Ramos (cell line): ENCODE measurements around the gene AMMECR1.

Source experiments
- in situ Hi-C: fragments of 300-500 bp; cut with MboI; formaldehyde crosslinking; loops from one replicate; pipeline ENCODE4 v1.14.3; 2022; ENCODE audit warnings: low sequenced_read_pairs; ENCODE audit not compliant: unreplicated experiment

AMMECR1 gene

DNA sequence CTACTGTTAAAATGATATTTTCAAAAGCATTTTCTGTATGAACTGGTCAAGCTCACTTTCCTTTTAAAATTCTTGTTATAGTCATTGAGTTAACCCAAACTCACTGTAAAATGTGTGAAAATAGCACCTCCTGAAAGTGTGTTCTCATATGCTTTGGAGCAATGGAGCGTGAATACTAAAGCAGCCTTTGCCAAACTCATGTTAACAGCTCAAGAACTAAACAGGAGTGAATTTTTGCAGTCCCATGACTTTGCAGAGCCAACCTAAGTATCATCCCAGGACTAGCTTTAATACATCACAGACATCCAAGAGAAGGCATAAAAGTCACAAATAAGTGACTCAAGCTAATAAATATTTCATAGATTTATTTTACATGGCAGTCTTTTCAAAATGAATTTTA, 2.3 kb downstream of the AMMECR1 start:
- in situ Hi-C loops, result no loop called here

DNA sequence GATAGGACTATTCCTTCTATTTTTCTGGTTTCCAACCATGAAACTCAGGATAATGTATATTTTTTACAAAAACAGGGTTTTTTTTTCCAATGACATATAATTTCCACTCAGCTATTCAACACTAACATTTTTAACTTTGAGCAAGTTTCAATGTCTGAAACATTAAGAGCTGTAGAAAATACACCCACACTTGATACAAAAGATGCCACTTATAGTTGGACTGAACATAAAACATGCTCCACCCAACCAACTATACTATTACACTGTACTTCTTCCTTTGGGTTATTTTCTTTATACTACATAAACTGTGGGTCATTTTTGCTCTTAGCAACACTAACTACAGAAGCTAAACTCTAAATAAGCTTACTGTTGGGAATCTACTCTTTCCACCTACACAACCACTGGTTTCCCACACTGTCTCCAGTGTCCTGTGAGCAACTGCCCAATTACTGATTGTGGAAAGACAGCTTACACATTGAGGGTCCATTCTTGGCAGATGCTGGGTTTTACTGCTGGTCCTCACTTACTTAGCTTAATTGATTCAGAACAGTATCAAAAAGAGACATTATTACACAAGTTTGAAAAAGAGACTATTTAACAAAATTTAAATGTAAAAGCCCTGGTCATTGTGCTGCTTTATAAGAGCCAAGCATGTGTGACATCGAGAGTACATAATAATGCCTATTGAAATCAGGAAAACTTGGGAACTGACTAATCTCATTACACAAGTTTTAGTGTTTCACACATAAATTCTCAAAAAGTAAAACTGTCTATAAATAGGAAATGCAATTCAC, 6.3 kb downstream of the AMMECR1 start:
- in situ Hi-C loops, result no loop called here

DNA sequence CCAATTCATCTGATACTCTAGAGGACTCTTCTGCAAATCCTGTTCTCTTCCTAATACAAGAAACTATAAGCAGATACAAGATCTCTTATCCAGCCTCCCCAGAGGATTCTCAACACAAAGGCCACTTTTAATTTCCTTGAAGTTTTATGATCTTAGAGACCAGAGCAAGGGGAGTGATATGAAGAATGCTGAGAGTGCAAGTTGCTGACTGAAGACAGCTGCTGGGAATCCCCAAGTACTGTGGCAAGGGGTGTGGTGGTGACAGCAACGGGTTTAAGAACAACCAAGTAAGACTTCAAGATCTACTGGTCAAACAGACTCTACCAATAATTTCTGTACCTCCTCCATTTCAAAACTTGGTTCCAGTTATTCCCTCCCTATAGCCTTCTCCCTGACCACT, 7.0 kb downstream of the AMMECR1 start:
- in situ Hi-C loops, result no loop called here

DNA sequence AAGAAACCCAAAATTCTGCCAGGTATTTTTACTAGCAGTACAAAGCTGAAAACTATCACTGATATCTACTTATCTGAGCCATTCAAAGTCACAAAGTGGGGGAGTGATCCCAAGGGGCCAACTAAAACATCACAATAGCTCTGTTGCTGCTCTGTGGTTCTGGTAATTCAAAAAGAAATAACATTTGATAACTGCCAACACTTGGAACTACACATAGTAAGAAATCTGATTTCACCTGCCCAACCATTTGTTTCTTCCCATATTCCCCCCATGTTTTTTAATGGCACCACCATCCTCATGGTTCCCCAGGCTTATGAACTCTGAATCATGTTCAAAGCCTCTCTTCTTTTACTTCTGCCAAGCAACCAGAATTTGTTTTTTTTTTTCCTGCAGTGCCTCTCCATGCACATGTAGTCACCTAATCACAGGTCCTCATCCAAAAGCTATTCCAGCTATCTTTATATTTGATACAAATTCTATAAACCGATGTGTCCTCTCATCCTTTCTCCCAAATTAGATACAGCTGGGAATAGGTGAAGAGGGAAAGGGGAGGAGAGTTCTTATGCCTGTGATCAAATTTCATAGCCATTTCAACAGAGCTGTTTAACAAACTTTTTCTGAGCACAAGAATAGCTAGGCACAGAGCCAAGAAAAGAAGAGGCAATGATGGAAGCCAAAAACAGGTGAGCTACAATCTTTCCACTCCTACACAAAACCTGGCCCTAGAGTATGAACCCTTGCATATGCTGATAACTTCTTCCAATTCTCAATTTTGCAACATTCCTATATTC, 7.7 kb downstream of the AMMECR1 start:
- in situ Hi-C loops, result no loop called here

DNA sequence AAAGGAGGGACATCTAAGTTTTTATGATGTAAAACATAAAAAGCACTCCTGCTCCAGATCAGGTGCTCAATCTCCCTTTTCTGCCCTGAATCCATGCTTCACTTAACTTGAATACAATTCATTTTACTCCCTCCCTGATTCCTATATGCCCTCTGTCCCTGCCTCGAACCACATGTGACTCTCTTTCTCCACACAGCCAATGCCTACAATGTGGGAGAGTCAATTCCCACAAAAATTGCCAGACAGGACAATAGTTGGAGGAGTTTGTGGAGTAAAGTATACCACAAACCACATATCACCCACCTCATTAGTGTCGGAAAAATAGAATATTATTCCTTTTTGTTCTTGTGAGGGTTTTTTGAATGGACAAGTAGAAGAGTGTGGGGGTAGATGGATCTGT, 9.7 kb downstream of the AMMECR1 start:
- in situ Hi-C loops, result no loop called here

- in situ Hi-C loops, result no loop called here
Measured at GRCh38 chrX:110304884-110305283, 13.0 kb downstream of the AMMECR1 start.

- in situ Hi-C loops, result no loop called here
Measured at GRCh38 chrX:110304371-110304770, 13.5 kb downstream of the AMMECR1 start.

DNA sequence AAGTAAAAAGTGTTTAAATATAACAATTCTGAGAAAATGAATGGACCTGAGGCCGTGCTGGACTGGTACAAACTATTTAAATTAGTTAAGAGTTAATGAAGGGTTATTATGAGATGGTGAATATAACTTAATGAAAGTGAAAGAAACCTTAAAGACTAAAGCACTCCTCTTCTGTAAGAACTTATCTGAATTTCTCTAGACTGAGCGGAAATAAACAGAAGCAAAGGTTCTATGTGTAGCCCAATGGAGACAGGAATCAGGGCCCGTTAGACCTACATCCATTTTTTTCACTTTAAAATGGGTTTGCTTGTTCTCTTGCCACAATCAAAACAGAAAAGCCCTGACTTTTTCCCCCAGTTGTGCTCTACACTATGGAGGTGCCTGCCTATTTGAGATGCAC, 14.9 kb downstream of the AMMECR1 start:
- in situ Hi-C loops, result no loop called here

DNA sequence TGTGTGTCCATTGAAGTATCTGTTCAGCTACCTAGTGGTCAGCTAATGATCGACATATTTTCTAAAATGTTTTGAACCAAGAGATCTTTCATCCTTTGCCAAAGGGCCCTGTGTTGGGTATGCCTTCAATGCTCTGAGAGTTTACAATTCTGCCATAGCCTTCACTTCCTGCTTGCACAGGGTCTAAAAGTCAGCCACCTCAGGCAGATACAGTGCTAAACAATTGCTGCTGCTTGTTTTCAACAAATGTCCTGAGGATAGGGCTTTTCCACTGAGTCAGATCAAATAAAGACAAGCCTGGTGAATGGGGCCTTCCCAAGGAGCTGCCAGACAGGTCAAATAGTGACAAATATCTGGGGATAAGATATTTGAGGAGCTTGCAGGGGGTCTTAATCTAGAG, 16.7 kb downstream of the AMMECR1 start:
- in situ Hi-C loops, result no loop called here

GRCh38 chrX:110294087-110294486, 23.8 kb downstream of the AMMECR1 start:
- in situ Hi-C loops, result no loop called here

GRCh38 chrX:110293658-110294057, 24.2 kb downstream of the AMMECR1 start:
- in situ Hi-C loops, result no loop called here

GRCh38 chrX:110287605-110288004, 30.3 kb downstream of the AMMECR1 start:
- in situ Hi-C loops, result no loop called here

DNA sequence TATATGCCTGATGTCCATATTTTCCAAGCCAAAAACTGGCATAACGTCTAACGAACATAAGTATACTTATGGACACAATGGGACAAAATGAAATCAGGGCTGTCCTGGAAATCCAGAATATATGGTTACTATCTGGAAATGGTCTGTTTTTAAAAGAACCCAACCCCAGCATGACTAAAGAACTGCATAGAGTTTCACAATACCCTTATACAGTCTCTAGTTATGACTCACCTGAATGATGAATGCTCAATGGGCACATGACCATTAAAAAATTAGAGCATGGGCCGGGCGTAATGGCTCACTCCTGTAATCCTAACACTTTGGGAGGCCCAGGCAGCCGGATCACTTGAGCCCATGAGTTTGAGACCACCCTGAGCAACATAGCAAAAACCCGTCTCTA, 31.8 kb downstream of the AMMECR1 start:
- in situ Hi-C loops, result no loop called here

DNA sequence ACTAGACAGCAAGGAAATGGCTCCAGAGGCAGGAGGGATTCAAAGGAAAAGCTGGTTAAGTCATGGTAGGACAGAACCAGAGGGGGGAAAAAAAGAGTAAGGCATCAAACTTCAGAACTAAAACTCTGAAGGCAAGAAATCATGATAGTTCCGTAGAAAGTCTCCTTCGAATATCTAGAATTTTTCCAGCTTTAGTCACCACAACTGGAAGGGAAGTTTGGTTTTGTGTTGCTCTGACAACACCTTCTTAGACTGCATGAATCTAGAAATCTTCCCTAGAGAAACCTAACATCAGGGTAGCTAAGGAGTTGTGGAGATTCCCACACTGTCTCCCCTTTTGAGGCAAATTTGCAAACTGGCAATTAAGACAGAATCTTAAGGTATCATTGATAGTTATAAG, 33.7 kb downstream of the AMMECR1 start:
- in situ Hi-C loops, result no loop called here

DNA sequence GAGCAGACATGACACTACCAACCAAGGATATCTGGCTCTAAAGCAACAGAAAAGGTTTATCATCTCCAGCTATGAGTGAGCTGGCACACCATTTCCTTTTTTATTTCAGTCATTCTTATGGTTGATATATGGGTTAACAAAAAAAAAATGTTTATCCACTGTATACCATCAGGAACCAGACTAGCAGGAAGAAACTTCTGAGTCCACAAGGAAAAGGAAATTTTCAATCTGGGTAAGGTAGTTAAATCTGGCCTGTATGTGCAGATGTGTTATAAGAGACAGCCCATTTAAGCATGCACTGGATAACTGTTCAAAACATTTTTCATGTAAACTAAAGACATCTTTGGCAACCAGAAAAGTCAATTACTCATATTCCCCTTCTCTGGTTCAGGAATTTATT, 35.0 kb downstream of the AMMECR1 start:
- in situ Hi-C loops, result no loop called here

DNA sequence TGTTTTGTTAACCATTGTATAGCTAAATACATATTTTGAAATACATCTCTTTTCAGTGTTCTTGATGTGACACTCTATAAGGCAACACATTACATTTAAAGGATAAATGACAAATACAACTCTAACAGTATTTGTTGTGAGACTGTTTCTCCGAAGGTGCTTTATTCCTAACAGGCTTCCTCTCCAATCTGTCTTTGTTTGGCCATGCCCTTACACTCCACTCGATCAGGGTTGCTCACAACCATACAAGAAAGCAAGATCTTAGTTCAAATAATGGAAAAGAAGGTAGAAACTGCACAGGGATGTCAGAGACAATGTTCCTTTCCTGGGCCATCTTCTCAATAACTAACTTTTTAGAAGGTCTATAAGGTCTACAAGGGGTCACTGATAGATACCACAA, 36.5 kb downstream of the AMMECR1 start:
- in situ Hi-C loops, result no loop called here

DNA sequence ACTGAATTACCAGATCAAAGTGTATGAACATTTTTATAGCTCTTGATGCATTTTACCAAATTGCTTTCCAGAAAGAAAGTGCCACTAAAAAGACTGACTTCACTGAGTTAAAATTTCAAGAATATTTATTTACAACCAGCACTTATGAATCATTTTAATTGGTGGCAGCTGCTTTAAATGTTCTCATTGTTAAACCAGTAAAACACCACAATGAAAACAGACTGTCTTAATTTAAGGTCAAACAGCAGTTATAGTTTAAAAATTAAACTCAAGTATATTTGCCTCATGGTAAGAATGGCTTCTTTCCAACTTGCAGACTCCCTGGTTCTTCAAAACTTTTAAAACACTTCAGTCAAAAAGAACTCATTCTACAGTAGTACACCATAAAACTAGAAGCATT, 36.9 kb downstream of the AMMECR1 start:
- in situ Hi-C loops, result no loop called here

- in situ Hi-C loops, result no loop called here
Measured at GRCh38 chrX:110277609-110278008, 40.3 kb downstream of the AMMECR1 start.

DNA sequence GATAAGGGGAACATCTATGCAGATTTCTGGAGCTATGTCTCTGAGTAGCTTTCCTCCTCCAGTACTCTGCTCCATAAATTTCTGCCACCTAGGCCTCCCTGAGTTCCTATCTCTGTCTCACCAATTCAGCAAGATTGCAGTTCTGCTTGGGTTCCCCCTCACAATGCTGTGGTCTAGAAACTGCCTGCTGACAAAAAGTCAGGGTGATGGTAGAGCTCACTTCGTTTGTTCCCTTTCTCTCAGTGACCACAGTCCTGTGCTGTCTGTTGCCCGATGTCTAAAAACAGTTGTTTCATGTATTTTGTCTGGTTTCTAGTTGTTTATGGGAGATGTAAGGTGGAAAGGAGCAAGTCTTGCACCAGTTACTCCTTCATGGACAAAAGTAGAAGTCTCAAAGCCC, 41.1 kb downstream of the AMMECR1 start:
- in situ Hi-C loops, result no loop called here

- in situ Hi-C loops, result no loop called here
Measured at GRCh38 chrX:110268886-110269285, 49.0 kb downstream of the AMMECR1 start.

- in situ Hi-C loops, result no loop called here
Measured at GRCh38 chrX:110268395-110268794, 49.5 kb downstream of the AMMECR1 start.

DNA sequence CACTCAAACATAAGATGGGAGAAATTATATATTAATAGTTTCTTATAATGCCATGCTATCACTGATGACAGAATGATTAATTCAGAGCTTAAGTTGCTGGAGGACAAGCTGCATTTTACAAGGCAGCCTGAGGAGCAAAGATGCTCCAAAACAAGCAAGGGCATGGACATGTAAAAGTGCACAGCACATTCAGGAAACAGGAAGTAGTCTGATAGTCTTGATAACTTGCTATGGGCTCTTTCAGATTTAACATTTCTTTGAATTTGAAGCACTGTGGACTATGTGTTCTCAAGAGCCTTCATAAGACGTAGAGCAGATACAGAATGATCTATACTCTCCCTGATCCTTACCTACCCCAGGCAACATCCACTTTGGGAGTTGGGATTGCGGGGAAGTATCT, 50.0 kb downstream of the AMMECR1 start:
- in situ Hi-C loops, result no loop called here
